ENCODE measurements around the gene GAL3ST3.
A peak's percentile ranks its signal among the peaks of the same experiment; 100 is the strongest.

The GAL3ST3 gene

GRCh38 chr11:66069715-66070603, 21.0 kb upstream of the GAL3ST3 start, which contains the start of gene PACS1:
PACS1 (plus strand) TSS chr11:66070272; CDS start chr11:66070487, 215 bp downstream.
- peak; percentile 74 to 93 (median 87) for DNase-seq

GRCh38 chr11:66068923-66069714, 20.2 kb upstream of the GAL3ST3 start:
- DNase-seq, result peak; percentile 87 to 91 (median 89)

- peak; percentile 75 to 85 (median 84) for DNase-seq
These were observed 19.3 kb upstream of the GAL3ST3 start for GRCh38 chr11:66068154-66068821.

- DNase-seq, result no peak
These were observed 18.7 kb upstream of the GAL3ST3 start for GRCh38 chr11:66067640-66068039.

- DNase-seq, result peak in 1 of 3 donors; percentile 20
These were observed 17.8 kb upstream of the GAL3ST3 start for GRCh38 chr11:66066751-66067150.

- no peak for DNase-seq
These were observed 15.6 kb upstream of the GAL3ST3 start for GRCh38 chr11:66064571-66064970.

GRCh38 chr11:66063900-66064299, 14.9 kb upstream of the GAL3ST3 start:
- no peak for DNase-seq

GRCh38 chr11:66062408-66062807, 13.4 kb upstream of the GAL3ST3 start:
- no peak for DNase-seq

GRCh38 chr11:66061268-66061667, 12.3 kb upstream of the GAL3ST3 start:
- no peak for DNase-seq

GRCh38 chr11:66059966-66060680, 11.2 kb upstream of the GAL3ST3 start:
- DNase-seq, result no peak

GRCh38 chr11:66056501-66056900, 7.5 kb upstream of the GAL3ST3 start:
- peak; percentile 74 to 82 (median 77) for DNase-seq

GRCh38 chr11:66055021-66055420, 6.1 kb upstream of the GAL3ST3 start:
- no peak for DNase-seq

GRCh38 chr11:66052664-66052982, 3.7 kb upstream of the GAL3ST3 start:
- no peak for DNase-seq

- DNase-seq, result peak; percentile 98
These were observed 3.1 kb upstream of the GAL3ST3 start, which contains the start of gene SF3B2 for GRCh38 chr11:66051766-66052663. SF3B2 (plus strand) TSS chr11:66052364; CDS start chr11:66052385, 21 bp downstream.

GRCh38 chr11:66051371-66051765, 2.4 kb upstream of the GAL3ST3 start:
- DNase-seq, result no peak

- DNase-seq, result no peak
These were observed 1.7 kb upstream of the GAL3ST3 start for GRCh38 chr11:66050581-66051231.

- no peak for DNase-seq
These were observed 1.2 kb downstream of the GAL3ST3 start for GRCh38 chr11:66047541-66048365.

GRCh38 chr11:66046901-66047300, 2.1 kb downstream of the GAL3ST3 start:
- no peak for DNase-seq

- DNase-seq, result peak; percentile 84 to 94 (median 90)
These were observed 3.8 kb downstream of the GAL3ST3 start for GRCh38 chr11:66045177-66045639.

GRCh38 chr11:66044757-66045156, 4.2 kb downstream of the GAL3ST3 start:
- peak; percentile 48 to 51 (median 51) for DNase-seq
